Osteoblast (primary cell): ENCODE measurements around the gene COL23A1. TPM values are rescaled to one million over a fixed set of nuclear protein-coding genes. Genes with fewer than 3 reads are reported as not detected.

Source experiments
- DNase-seq: peaks from one replicate; pipeline ENCODE4 v3.0.0; 2011; ENCODE audit warnings: low spot score, mixed read lengths; ENCODE audit not compliant: insufficient read length; ENCODE audit errors: missing footprints
- H2AFZ ChIP-seq: 2 replicates; pipeline ENCODE4 v1.6.0; 2011; ENCODE audit warnings: mild to moderate bottlenecking, low read length
- H3K27ac ChIP-seq: 2 replicates; pipeline ENCODE4 v1.5.1; 2011; ENCODE audit warnings: mild to moderate bottlenecking, low read depth, low read length, moderate library complexity
- H3K27me3 ChIP-seq: 2 replicates; pipeline ENCODE4 v1.6.0; 2012; ENCODE audit warnings: mild to moderate bottlenecking, control low read depth, inconsistent platforms, low read length, moderate library complexity; ENCODE audit not compliant: insufficient read depth
- H3K36me3 ChIP-seq: 2 replicates; pipeline ENCODE4 v1.5.1; 2011; ENCODE audit warnings: mild to moderate bottlenecking, low read length, control low read depth, moderate library complexity; ENCODE audit not compliant: insufficient read depth
- H3K4me1 ChIP-seq: 2 replicates; pipeline ENCODE4 v1.5.1; 2011; ENCODE audit warnings: mild to moderate bottlenecking, low read length, control low read depth, moderate library complexity; ENCODE audit not compliant: insufficient read depth
- H3K4me2 ChIP-seq: 2 replicates; pipeline ENCODE4 v1.6.0; 2011; ENCODE audit warnings: mild to moderate bottlenecking, low read length; ENCODE audit not compliant: insufficient read depth
- H3K4me3 ChIP-seq: fragments of 200-600 bp; sonication (generic); 3 replicates; pipeline ENCODE4 v1.5.1; 2012; ENCODE audit warnings: mild to moderate bottlenecking, low read length, inconsistent platforms; ENCODE audit not compliant: insufficient read depth
- H3K79me2 ChIP-seq: 2 replicates; pipeline ENCODE4 v1.6.0; 2012; ENCODE audit warnings: mild to moderate bottlenecking, low read length, control low read depth, inconsistent platforms; ENCODE audit not compliant: insufficient read depth
- H3K9me3 ChIP-seq: 2 replicates; pipeline ENCODE4 v1.5.1; 2011; ENCODE audit warnings: low read depth, low read length, control low read depth
- H4K20me1 ChIP-seq: 2 replicates; pipeline ENCODE4 v1.6.0; 2012; ENCODE audit warnings: mild to moderate bottlenecking, low read length, control low read depth; ENCODE audit not compliant: insufficient read depth
- total RNA-seq: library from RNA; depleted of rRNA; stranded (reverse); fragments of >200 nt; gene quantifications from 2 replicates; pipeline ENCODE4 v1.2.3, GENCODE V29; 2012
- TF ChIP-seq, protein P1 (sequence below): IDR thresholded peaks from 2 replicates; pipeline ENCODE4 v1.5.1; 2011; ENCODE audit warnings: mild to moderate bottlenecking, low read depth, low read length, moderate library complexity; ENCODE audit errors: extremely low read depth

The COL23A1 gene
- total RNA-seq, 1 donor: under 0.01 TPM

DNA sequence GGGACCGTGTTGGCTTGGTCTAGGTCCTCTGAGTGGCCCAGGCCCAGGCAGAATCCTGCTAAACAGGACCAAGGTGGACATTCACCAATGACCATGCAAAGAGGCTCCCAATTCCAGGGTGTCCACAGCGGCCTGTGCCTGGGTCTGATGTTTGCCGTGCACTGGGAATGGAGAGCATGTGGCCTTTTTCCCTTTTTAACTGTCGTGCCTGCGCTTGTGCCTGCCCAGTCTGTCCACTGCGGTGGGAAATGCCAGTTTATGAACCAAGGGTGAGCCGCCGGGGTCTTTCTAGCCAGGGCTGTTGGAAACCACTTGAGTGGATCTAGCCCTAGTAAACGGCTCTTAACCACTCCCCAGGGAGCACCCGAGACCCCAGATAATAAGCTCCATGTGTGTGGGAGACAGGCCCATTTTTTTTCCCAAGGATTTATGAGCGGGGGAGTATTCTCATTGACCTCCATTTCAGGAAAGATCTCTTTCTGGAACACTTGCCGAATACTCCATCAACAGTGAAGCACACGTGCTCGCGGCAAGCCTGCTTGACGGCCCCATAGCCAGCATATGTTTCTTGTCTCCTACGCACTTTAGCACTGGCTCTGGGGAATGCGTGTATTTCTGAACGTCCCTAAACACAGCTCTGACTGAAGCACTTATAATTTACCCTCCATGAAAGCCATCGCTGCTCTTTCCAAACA, 264.4 kb downstream of the COL23A1 start:
- Histone ChIP-seq H3K9me3 (no peaks in the 10 kb centered on the region), H3K27me3 (peaks cover 5% of the 10 kb centered on the region), H3K79me2 (no peaks in the 10 kb centered on the region), H3K36me3 (no peaks in the 10 kb centered on the region), H4K20me1 (no peaks in the 10 kb centered on the region), H3K4me2 (no peak overlapping the region), H2AFZ (no peak overlapping the region), H3K27ac (no peak overlapping the region), H3K4me3 (no peak overlapping the region), H3K4me1 (no peaks in the 10 kb centered on the region)
- TF ChIP-seq, protein P1, sequence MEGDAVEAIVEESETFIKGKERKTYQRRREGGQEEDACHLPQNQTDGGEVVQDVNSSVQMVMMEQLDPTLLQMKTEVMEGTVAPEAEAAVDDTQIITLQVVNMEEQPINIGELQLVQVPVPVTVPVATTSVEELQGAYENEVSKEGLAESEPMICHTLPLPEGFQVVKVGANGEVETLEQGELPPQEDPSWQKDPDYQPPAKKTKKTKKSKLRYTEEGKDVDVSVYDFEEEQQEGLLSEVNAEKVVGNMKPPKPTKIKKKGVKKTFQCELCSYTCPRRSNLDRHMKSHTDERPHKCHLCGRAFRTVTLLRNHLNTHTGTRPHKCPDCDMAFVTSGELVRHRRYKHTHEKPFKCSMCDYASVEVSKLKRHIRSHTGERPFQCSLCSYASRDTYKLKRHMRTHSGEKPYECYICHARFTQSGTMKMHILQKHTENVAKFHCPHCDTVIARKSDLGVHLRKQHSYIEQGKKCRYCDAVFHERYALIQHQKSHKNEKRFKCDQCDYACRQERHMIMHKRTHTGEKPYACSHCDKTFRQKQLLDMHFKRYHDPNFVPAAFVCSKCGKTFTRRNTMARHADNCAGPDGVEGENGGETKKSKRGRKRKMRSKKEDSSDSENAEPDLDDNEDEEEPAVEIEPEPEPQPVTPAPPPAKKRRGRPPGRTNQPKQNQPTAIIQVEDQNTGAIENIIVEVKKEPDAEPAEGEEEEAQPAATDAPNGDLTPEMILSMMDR: no peak
- no peak for DNase-seq

DNA sequence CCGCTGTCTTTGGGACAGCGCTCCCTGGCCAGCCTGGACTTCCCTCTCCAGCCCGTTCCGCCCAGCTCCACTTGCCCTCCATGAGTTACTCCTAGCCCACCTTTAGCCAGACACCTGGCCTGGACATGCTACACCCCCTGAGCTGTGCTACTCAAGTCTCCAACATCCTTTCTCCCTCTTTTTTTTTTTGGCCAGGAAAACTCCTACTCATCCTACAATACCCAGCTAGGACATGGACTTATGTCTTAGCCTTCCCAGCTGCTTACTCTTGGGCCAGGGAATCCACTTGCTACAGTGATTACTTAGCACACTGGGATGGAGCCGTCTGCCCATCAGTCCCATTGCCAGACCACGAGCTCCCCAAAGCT, 264.9 kb downstream of the COL23A1 start:
- TF ChIP-seq, protein P1: no peak
- H3K9me3 ChIP-seq: no peaks in the 10 kb centered on the region
- no peak for DNase-seq

DNA sequence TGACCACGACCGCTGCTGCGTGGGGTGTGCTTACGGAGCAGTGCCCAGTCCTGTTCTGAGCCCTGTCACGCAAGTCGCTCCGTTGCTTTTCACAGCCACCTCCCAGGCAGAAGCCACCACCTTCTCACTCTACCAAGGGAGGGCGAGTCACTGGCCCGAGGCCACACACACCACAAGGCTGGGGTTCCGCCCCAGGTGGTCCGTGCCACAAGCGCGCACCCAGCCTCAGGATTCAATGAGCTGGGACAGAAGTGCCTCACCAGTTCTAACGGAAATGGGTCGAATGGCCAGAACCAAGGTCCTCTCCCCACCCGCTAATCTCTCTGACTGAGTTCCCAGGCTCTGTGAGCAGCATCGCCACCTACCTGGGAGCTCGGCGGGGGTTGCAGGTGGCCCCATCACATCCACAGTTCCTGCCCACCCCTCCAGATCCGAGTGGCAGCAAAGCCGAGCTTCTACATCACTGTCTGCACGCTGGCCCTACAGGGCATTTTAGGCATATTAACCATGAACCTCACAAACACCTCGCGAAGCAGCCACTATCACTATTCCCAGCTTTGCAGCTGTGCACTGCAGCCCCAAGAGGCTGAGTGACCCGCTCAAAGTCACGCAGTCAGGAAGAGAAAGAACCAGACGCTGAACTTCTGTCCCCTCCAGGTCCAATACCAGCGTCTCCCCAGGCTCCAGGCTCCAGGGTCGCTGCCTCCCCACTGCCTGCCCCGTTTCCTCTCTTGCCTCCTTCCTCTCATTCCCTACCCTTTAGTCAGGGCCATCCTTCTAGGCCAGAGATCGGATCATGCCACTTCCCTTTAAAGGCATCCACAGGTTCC, 265.5 kb downstream of the COL23A1 start:
- H3K36me3 ChIP-seq: no peaks in the 10 kb centered on the region
- H3K4me1 ChIP-seq: no peaks in the 10 kb centered on the region
- no peaks in the 10 kb centered on the region for H3K79me2 ChIP-seq
- H3K27me3 ChIP-seq: peaks cover 5% of the 10 kb centered on the region
- H2AFZ ChIP-seq: no peak overlapping the region
- no peak overlapping the region for H3K4me3 ChIP-seq
- H3K9me3 ChIP-seq: no peaks in the 10 kb centered on the region
- DNase-seq: no peak
- TF ChIP-seq, protein P1: no peak
- no peak overlapping the region for H3K27ac ChIP-seq
- no peak overlapping the region for H3K4me2 ChIP-seq
- H4K20me1 ChIP-seq: no peaks in the 10 kb centered on the region

More for the DNA sequence above, 264.9 kb downstream of the COL23A1 start:
- H3K4me1 ChIP-seq: no peaks in the 10 kb centered on the region
- no peak overlapping the region for H3K4me3 ChIP-seq
- no peaks in the 10 kb centered on the region for H3K79me2 ChIP-seq
- no peak overlapping the region for H3K27ac ChIP-seq
- peaks cover 5% of the 10 kb centered on the region for H3K27me3 ChIP-seq
- H2AFZ ChIP-seq: no peak overlapping the region
- H3K36me3 ChIP-seq: no peaks in the 10 kb centered on the region
- no peaks in the 10 kb centered on the region for H4K20me1 ChIP-seq
- H3K4me2 ChIP-seq: no peak overlapping the region

DNA sequence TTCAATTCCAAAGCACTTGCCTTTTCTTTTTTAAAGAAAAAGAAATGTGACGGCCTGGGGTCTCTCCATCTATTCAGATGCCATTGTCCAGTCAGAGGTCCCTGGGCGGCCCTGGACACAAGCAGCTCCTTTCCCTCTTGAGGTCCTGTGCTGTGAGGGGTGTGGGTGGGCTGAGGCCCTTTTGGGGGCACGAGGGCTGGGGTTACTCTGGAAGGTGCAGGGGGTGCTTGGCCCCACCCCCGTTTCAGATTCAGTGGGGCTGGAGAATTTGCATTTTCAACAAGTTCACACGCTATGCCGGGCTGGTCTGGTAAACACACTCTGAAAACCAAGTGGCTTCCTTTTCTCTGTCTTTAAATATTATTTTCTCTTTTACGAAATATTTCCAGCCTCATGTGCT, 266.2 kb downstream of the COL23A1 start:
- Histone ChIP-seq H3K9me3 (no peaks in the 10 kb centered on the region), H2AFZ (no peak overlapping the region), H3K27me3 (peaks cover 5% of the 10 kb centered on the region), H4K20me1 (no peaks in the 10 kb centered on the region), H3K4me2 (no peak overlapping the region), H3K36me3 (no peaks in the 10 kb centered on the region), H3K4me3 (no peak overlapping the region), H3K79me2 (no peaks in the 10 kb centered on the region), H3K4me1 (no peaks in the 10 kb centered on the region), H3K27ac (no peak overlapping the region)
- DNase-seq: no peak
- TF ChIP-seq, protein P1: no peak
